HepG2 (cell line): ENCODE results near the gene MRGPRE.

ENCODE experiments used
- BHLHE40 ChIP-seq: IDR thresholded peaks from 2 replicates; pipeline ENCODE4 v1.6.1; 2011; ENCODE audit warnings: low read length, improper control_type of control experiment
- NFYB ChIP-seq: sonication (generic); formaldehyde crosslinking; IDR thresholded peaks from 2 replicates; pipeline ENCODE4 v1.4.0; 2020; ENCODE audit warnings: missing genetic modification reagents
- POLR2A ChIP-seq, 2 experiments: IDR thresholded peaks; 2 replicates each; pipeline ENCODE4 v1.6.1; 2011; ENCODE audit warnings: low read depth in 2 of 2, low read length in 2 of 2, mild to moderate bottlenecking in 1 of 2, moderate library complexity in 1 of 2; ENCODE audit not compliant: insufficient read depth in 1 of 2
- POLR2AphosphoS5 ChIP-seq: IDR thresholded peaks from 2 replicates; pipeline ENCODE4 v1.6.1; 2012; ENCODE audit warnings: low read depth, low read length
- STAT5B ChIP-seq: sonication (generic); formaldehyde crosslinking; IDR thresholded peaks from 2 replicates; pipeline ENCODE4 v1.4.0; 2020; ENCODE audit warnings: missing genetic modification reagents
- YEATS4 ChIP-seq: sonication (generic); formaldehyde crosslinking; IDR thresholded peaks from 2 replicates; pipeline ENCODE4 v1.4.0; 2020; ENCODE audit warnings: missing genetic modification reagents, borderline replicate concordance
- ZNF616 ChIP-seq: sonication (generic); formaldehyde crosslinking; IDR thresholded peaks from 2 replicates; pipeline ENCODE4 v1.5.0; 2020; ENCODE audit warnings: low read depth, mild to moderate bottlenecking, missing genetic modification reagents
- TF ChIP-seq, protein P1 (sequence below): sonication (generic); formaldehyde crosslinking; IDR thresholded peaks from 2 replicates; pipeline ENCODE4 v1.4.0; 2020; ENCODE audit warnings: mild to moderate bottlenecking, low read depth, missing genetic modification reagents
- TF ChIP-seq, protein P2 (sequence below): sonication (generic); formaldehyde crosslinking; IDR thresholded peaks from 2 replicates; pipeline ENCODE4 v1.8.0; 2022; ENCODE audit warnings: missing genetic modification reagents, mild to moderate bottlenecking, borderline replicate concordance
- TF ChIP-seq, protein P3 (sequence below), 2 experiments: fragments of 450-650 bp in 1 of 2; sonication (generic) in 1 of 2; formaldehyde crosslinking in 1 of 2; IDR thresholded peaks; 2 replicates each; pipeline versions ENCODE4 v1.6.1 to v1.8.0; 2016 to 2022; ENCODE audit warnings: antibody characterized with exemption in 1 of 2, mild to moderate bottlenecking in 1 of 2, missing genetic modification reagents in 1 of 2

DNA sequence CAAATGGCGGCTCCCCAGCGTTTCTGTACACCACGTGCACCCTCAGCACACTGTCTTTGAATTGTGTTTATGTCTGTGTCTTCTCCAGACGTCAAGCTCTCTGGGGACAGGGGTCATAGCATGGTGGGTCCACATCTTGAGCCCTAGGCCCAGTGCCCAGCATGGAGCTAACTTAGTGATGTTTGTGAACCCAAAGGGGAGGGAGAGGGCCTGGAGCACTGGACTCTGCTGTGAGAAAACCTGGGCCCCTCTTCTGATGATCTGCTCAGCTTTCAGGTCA is 17.9 kb downstream of the MRGPRE start:
- TF ChIP-seq, protein P1, sequence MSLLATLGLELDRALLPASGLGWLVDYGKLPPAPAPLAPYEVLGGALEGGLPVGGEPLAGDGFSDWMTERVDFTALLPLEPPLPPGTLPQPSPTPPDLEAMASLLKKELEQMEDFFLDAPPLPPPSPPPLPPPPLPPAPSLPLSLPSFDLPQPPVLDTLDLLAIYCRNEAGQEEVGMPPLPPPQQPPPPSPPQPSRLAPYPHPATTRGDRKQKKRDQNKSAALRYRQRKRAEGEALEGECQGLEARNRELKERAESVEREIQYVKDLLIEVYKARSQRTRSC (CRISPR knock-in tag): no peak
- TF ChIP-seq POLR2A (IDR thresholded peaks at IDR 0.05; ENCODE audit: insufficient read depth in 1 of 2, low read depth in 2 of 2, low read length in 2 of 2): no peak
- TF ChIP-seq NFYB (CRISPR knock-in tag): no peak
- no peak for TF ChIP-seq POLR2AphosphoS5
- no peak for TF ChIP-seq BHLHE40
- TF ChIP-seq, protein P2, sequence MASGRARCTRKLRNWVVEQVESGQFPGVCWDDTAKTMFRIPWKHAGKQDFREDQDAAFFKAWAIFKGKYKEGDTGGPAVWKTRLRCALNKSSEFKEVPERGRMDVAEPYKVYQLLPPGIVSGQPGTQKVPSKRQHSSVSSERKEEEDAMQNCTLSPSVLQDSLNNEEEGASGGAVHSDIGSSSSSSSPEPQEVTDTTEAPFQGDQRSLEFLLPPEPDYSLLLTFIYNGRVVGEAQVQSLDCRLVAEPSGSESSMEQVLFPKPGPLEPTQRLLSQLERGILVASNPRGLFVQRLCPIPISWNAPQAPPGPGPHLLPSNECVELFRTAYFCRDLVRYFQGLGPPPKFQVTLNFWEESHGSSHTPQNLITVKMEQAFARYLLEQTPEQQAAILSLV (CRISPR knock-in tag): no peak
- TF ChIP-seq ZNF616 (CRISPR knock-in tag): no peak
- TF ChIP-seq, protein P3, sequence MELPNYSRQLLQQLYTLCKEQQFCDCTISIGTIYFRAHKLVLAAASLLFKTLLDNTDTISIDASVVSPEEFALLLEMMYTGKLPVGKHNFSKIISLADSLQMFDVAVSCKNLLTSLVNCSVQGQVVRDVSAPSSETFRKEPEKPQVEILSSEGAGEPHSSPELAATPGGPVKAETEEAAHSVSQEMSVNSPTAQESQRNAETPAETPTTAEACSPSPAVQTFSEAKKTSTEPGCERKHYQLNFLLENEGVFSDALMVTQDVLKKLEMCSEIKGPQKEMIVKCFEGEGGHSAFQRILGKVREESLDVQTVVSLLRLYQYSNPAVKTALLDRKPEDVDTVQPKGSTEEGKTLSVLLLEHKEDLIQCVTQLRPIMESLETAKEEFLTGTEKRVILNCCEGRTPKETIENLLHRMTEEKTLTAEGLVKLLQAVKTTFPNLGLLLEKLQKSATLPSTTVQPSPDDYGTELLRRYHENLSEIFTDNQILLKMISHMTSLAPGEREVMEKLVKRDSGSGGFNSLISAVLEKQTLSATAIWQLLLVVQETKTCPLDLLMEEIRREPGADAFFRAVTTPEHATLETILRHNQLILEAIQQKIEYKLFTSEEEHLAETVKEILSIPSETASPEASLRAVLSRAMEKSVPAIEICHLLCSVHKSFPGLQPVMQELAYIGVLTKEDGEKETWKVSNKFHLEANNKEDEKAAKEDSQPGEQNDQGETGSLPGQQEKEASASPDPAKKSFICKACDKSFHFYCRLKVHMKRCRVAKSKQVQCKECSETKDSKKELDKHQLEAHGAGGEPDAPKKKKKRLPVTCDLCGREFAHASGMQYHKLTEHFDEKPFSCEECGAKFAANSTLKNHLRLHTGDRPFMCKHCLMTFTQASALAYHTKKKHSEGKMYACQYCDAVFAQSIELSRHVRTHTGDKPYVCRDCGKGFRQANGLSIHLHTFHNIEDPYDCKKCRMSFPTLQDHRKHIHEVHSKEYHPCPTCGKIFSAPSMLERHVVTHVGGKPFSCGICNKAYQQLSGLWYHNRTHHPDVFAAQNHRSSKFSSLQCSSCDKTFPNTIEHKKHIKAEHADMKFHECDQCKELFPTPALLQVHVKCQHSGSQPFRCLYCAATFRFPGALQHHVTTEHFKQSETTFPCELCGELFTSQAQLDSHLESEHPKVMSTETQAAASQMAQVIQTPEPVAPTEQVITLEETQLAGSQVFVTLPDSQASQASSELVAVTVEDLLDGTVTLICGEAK (IDR thresholded peaks at IDR 0.05): no peak
- TF ChIP-seq, protein P3 (CRISPR knock-in tag; IDR thresholded peaks at IDR 0.05): no peak
- no peak for TF ChIP-seq YEATS4
- no peak for TF ChIP-seq STAT5B (CRISPR knock-in tag)
